Activated naive CD4-positive, alpha-beta T cell treated with anti-CD3 and anti-CD28 coated beads, Interleukin-2, amount 50 U/mL, for 72 hours (primary cell): ENCODE data around the gene TNRC6C. TPM values are rescaled to one million over a fixed set of nuclear protein-coding genes. Genes with fewer than 3 reads are reported as not detected.
A peak's percentile ranks its signal among the peaks of the same experiment; 100 is the strongest.
"Not testable (repeated sequence)": the region's sequence is repeated elsewhere in the genome, so short reads cannot be mapped to it uniquely, and the experiment has no call there.

Experiments
- ATAC-seq, 2 donors: fragments of 150-1000 bp; cut with Tn5 transposase; 2 replicates each; pipeline ENCODE4 v1.10.0; 2021; ENCODE audit warnings: mild to moderate bottlenecking in 2 of 2, moderate library complexity in 2 of 2
- DNase-seq, 2 donors: peaks; one replicate each; pipeline ENCODE4 v3.0.0; 2021 to 2022; ENCODE audit warnings: low spot score in 2 of 2
- H3K27ac Mint-ChIP-seq, 2 donors: one replicate each; pipeline ENCODE4 v1.8.0; 2022; ENCODE audit warnings: mild to moderate bottlenecking in 2 of 2, mixed read lengths in 2 of 2
- H3K36me3 Mint-ChIP-seq, 2 donors: one replicate each; pipeline ENCODE4 v1.8.0; 2022; ENCODE audit warnings: mixed read lengths in 2 of 2
- H3K9me3 Mint-ChIP-seq, 2 donors: one replicate each; pipeline ENCODE4 v1.8.0; 2022; ENCODE audit warnings: mixed read lengths in 2 of 2
- total RNA-seq, 2 donors: library from RNA; stranded (reverse); gene quantifications; one replicate each; pipeline ENCODE4 v1.2.3, GENCODE V29; 2022

The TNRC6C gene
- total RNA-seq, 2 donors from 2014 or later = 13.4 to 28.8 TPM

DNA sequence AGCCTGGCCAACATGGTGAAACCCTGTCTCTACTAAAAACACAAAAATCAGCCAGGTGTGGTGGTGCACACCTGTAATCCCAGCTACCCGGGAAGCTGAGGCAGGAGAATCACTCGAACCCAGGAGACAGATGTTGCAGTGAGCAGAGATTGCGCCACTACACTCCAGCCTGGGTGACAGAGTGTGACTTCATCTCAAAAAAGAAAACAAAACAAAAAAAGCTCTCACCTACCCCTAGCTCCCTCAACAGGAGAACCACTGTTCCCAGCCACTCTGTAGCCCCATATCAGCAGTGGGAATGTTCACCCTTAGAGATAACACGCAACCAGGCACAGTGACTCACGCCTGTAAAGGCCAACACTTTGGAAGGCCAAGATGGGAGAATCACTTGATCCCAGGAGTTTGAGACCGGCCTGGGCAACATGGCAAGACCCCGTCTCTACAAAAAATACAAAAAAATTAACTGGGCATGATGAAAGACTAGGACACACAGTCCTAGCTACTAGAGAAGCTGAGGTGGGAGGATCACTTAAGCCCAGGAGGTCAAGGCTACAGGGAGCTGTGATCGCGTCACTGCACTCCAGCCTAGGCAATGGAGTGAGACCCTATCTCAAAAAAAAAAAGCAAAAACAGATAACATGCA is 177.5 kb downstream of the TNRC6C start:
- no peak for DNase-seq
- no peak for ATAC-seq
- Mint-ChIP-seq H3K9me3 (no peaks in the 10 kb centered on the region), H3K36me3 (peaks cover 37 to 38% of the 10 kb centered on the region in 2 donors), H3K27ac (peak overlapping the region in 1 of 2 donors; percentile 74)

DNA sequence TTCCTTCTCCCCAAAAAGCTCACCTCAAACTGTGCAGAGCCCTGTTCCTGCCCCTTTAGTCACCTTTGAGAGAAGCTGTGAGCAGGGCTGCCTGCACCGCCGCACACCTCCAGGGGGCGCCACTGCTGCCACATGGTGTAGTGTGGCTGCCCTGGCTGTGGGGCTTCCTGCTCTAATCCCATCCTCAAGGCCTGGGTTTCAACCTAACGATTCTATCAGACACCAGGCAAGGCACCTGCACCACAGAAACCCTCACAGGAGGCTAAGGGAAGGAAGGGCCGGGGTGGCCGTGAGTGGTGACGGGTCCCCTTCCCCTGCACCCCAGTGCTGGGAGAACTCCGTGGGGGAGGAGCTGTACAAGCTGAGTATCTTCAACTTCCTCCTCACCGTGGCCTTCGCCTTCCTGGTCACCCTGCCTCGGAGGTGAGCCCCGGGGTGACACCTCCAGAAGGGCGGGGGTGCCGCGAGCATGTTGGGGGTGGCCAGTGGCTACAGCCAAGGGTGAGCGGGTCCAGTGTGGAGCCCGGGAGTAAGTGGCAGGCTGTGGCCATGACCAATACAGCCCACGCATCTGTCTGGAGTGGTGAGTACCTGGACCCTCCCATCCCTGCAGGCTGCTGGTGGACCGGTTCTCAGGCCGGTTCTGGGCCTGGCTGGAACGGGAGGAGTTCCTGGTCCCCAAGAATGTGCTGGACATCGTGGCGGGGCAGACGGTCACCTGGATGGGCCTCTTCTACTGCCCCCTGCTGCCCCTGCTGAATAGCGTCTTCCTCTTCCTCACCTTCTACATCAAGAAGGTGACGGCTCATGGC is 179.1 kb downstream of the TNRC6C start:
- Mint-ChIP-seq H3K27ac (peak overlapping the region; percentile 29 to 76), H3K36me3 (peaks cover 35 to 36% of the 10 kb centered on the region in 2 donors), H3K9me3 (no peaks in the 10 kb centered on the region)
- ATAC-seq (no peak), DNase-seq (peak in 1 of 2 donors; percentile 60)

DNA sequence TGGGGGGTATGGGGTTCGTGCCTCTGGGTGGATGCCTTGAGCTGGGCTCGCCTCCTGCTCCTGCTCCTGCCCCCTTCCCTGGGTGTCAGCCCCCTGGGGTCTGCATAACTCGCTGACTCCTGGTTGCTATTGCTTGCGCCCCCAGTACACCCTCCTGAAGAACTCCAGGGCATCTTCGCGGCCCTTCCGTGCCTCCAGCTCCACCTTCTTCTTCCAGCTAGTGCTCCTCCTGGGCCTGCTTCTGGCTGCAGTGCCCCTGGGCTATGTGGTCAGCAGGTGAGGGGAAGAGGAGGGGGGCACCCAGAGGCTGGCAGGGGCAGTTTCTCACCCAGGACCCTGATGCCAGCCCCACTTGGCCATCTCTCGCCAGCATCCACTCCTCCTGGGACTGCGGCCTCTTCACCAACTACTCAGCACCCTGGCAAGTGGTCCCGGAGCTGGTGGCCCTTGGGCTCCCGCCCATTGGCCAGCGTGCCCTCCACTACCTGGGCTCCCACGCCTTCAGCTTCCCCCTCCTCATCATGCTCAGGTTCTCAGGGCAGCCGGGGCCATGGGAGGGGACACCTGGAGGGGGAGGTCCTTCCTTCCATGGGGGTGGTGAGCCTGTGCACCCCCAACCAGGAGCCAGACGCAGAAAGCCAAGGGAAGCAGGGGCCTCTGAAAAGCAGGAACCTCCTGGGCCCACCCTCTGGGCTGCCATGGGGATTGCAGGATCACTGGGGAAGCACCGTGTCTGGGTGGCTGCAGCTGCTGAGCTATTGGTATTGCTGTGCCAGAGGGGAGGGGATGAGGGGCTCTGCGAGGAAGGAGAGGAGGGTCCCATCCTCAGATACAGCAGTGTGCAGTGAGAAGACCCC is 179.9 kb downstream of the TNRC6C start:
- no peak for ATAC-seq
- H3K36me3 Mint-ChIP-seq = peaks cover 34 to 35% of the 10 kb centered on the region in 2 donors
- H3K27ac Mint-ChIP-seq = peak overlapping the region in 1 of 2 donors; percentile 50
- H3K9me3 Mint-ChIP-seq = no peaks in the 10 kb centered on the region
- DNase-seq = no peak

DNA sequence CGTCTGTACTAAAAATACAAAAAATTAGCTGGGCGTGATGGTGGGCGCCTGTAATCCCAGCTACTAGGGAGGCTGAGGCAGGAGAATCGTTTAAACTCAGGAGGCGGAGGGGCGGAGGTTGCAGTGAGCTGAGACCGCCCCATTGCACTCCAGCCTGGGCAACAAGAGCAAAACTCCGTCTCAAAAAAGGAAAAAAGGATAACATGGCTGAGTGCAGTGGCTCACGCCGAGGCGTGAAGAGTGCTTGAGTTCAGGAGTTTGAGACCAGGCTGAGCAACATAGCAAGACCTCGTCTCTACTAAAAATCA is 181.3 kb downstream of the TNRC6C start:
- ATAC-seq, H3K9me3 Mint-ChIP-seq, DNase-seq: not testable (repeated sequence)
- peak overlapping the region; percentile 39 to 66 for H3K27ac Mint-ChIP-seq
- peaks cover 21 to 25% of the 10 kb centered on the region in 2 donors for H3K36me3 Mint-ChIP-seq

DNA sequence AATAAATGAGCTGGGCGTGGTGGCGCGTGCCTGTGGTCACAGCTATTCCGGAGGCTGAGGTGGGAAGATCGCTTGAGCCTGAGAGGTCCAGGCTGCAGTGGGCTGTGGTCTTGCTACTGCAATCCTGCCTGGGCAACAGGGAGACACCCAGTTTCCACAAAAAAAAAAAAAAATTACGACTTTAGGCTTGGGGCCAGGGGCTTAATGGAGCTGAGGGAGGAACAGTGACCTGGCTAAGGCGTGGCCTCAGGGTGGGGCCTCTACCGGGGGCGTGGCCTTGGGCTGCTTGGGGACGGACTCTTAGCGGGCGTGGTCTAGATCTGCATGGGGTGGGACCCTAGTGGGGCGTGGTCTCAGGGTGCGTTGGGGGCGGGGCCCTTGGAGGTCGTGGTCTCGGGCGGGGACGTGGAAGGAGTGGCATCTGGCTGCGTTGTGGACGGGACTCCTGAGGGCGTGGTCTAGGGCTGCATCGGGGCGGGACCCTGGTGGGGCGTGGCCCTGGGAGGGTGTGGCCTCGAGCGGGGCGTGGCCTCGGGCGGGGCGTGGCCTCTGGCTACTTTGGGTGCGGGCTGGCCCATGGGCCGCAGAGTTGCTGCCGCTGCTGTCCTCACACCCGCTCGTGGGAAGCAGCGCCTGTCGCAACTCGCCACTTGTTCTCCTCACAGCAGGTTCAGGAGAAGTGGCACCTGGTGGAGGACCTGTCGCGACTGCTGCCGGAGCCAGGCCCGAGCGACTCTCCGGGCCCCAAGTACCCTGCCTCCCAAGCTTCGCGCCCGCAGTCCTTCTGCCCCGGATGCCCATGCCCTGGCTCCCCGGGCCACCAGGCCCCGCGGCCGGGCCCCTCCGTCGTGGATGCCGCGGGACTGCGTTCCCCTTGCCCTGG is 181.9 kb downstream of the TNRC6C start:
- Mint-ChIP-seq H3K9me3 (no peaks in the 10 kb centered on the region), H3K27ac (peak overlapping the region; percentile 39 to 66), H3K36me3 (peaks cover 20 to 22% of the 10 kb centered on the region in 2 donors)
- peak; percentile 85 to 99 for DNase-seq
- ATAC-seq = peak; percentile 74 to 92

DNA sequence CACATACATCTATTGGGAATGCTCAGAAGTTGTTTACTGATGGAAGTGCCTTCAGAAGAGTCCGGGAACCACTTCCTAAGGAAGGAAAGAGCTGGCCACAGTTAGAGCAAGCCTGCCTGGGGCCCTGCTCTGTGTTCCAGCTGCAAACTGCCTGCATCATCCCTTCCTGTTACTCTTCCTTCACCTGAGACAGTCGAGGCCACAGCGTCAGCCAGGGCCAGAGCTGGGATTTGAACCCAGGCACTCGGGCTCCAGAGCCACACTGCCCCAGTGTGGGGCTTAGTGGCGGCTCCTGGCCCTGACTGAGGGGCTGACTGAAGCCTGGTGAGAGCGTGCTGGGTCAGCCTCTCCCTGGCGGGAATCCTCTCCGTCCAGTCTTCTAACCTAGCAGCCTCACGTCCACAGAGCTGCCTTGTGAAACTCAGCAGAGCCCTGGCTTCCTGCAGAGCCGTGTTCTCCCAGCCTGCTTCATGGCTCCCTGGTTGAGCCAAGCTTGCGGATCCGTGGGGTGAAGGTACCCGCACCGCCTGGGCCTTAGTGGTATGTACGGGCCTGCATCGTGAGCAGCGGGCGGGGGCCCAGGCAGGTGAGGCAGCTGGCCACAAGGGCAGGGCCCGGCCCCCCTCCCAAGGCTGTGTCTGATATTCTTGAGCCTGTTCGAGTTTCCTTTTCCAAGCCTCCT is 183.1 kb downstream of the TNRC6C start:
- DNase-seq (no peak), ATAC-seq (no peak)
- Mint-ChIP-seq H3K9me3 (no peaks in the 10 kb centered on the region), H3K27ac (peak overlapping the region in 1 of 2 donors; percentile 66), H3K36me3 (peaks cover 10 to 11% of the 10 kb centered on the region in 2 donors)

DNA sequence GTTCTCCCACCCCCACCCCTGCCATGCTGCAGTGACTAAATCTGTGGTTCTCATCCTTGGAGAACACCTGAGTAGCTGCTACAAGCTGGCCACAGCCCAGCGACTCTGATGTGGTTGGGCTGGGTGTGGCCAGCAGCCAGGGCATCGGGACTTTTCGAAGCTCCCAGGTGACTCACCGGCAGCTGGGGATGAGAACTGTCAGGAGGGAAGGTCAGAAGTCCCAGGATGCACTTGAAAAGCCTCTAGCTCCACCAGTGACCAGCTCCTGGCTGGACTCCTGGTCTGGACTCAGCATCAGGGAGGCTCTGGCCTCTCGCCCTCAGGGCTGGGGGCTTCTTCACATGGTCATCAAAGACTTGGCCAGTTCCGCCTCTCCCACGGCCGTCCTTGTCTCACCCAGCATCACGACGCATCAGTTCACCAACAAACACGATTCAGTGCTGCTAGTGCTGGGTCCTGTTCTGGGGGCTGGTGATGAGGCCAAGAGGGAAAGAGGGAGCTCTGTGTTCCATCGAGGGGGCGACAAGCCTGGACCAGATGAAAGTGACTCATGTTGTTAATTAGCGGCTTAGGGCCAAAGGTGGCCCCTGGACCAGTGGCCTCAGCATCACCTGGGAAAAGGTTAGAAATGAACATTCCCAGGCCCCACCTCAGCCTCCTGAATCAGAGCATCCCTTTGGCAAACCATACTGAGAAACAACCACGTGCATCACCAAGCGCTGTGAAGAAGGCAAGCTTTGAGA is 183.8 kb downstream of the TNRC6C start:
- peak overlapping the region in 1 of 2 donors; percentile 66 for H3K27ac Mint-ChIP-seq
- DNase-seq = peak in 1 of 2 donors; percentile 75

DNA sequence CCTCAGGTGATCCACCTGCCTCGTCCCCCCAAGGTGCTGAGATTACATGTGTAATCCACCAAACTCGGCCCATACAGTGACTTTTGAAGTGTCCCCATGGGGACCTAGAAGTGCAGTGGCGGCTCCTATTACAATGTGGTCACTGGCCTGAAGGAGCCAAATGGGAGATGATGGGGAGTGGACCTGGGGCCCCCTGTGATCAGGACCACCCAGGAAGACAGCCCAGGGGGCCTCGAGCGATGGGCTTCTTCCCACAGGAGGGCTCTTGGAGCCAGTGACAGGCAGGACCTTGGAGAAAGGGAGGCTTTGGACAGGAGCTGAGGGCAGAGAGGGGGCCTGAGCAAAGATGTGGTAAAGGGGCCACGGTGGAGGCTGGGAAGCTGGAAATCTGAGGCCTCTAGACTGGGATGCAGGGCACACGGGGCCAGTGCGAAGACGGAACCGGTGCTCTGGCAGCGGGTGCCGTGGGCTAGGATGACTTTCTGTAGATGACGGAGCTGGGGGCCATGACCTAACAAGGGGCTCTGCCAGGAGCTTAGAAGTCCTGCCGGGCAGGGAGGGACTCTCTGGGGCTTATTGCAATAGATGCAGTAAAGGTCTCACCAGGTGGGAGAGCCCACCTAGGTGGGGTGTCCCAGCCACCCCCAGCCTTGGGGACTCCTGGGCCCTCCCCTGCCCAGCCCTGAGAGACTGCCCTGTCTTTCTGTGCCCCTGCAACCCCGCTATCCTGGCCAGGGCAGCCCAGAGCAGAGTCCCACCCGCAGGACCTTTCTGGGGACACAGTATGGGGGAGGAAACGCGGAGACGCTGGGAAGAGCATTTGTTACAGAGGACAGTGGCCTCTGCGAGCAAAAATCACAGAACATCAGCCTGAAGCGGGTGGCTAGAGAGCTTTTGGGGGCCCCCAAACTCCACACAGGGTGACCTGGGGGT is 185.0 kb downstream of the TNRC6C start:
- no peaks in the 10 kb centered on the region for H3K9me3 Mint-ChIP-seq
- DNase-seq (no peak), ATAC-seq (no peak)
- H3K36me3 Mint-ChIP-seq = peaks cover 0 to 6% of the 10 kb centered on the region in 2 donors
- H3K27ac Mint-ChIP-seq = peak overlapping the region; percentile 76 to 77

More for the DNA sequence above, 183.8 kb downstream of the TNRC6C start:
- ATAC-seq = peak in 1 of 2 donors; percentile 67
- H3K9me3 Mint-ChIP-seq = no peaks in the 10 kb centered on the region
- H3K36me3 Mint-ChIP-seq = peaks cover 3 to 10% of the 10 kb centered on the region in 2 donors

DNA sequence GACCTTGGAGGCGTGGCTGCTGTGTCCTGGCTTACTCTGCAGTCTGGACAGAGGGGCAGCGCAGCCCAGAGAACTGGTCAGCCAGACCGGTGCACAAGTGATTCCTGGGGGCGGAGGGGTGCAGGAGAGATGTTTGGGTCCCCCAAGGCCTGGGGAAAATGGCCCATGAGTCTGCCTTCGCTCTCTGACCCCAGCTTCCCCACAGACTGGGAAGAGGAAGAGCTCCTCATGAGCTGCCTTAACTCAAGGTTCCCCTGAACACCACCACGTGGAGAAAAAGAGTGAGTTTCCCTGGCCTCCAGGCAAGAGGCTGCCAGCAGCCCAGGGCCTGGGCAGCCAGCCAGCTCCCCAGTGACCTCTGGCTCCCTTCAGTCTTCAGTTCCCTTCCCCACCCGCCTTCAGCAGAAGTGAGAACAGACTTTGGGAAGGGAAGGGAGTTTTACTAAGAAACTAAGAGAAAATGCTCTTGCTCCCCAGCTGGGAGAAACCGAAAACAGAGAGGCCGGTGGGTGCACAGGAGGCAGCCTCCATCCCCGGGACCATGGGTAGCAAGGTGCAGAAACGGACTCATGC is 185.7 kb downstream of the TNRC6C start:
- no peak for ATAC-seq
- Mint-ChIP-seq H3K36me3 (peaks cover 0 to 6% of the 10 kb centered on the region in 2 donors), H3K27ac (peak overlapping the region; percentile 76 to 77), H3K9me3 (no peaks in the 10 kb centered on the region)
- no peak for DNase-seq

DNA sequence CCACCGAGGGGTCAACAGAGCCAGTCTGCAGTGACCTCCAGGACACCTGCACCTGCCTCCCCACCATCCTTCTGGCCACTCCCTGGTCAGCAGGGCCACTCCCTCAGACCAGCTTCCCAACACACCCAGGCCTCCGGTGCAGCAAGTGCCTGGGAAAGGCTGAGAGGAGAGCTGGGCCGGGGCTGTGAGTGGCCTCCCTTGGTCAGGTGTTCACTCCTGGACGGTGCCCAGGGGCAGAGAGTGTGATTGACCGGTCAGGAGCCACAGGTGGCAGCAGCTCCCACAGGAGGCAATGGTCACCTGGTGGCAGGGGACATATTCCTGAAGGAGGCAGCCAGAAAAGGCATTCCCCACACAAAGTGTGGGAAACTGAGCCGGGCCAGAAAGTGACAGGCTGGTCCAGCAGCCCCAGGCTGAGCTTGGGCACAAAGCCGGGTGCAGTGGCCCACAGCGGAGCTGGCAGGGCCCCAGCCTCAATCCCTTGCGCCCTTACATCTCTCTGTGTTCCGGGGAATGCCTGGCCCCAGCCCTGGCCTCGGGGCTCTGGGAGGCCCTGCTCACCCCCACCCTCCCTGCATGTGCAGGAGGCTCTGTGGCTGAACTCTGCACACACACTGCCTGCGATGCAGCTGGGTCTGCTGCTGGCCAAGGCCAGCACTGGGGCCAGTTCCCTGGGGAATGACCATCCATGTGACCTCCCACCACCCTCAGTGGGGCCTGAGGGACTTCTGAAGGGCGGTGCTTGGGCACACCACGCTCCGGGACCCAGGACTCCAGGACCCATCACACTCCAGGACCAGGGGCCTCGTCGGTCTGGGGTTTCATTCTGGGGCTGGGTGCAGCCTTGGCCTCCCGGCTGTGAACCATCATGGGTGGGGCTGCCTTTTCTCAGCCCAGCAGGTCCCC is 186.5 kb downstream of the TNRC6C start:
- ATAC-seq (no peak), DNase-seq (no peak)
- no peaks in the 10 kb centered on the region for H3K9me3 Mint-ChIP-seq
- peak overlapping the region in 1 of 2 donors; percentile 76 for H3K27ac Mint-ChIP-seq
- H3K36me3 Mint-ChIP-seq = peaks cover 0 to 4% of the 10 kb centered on the region in 2 donors

DNA sequence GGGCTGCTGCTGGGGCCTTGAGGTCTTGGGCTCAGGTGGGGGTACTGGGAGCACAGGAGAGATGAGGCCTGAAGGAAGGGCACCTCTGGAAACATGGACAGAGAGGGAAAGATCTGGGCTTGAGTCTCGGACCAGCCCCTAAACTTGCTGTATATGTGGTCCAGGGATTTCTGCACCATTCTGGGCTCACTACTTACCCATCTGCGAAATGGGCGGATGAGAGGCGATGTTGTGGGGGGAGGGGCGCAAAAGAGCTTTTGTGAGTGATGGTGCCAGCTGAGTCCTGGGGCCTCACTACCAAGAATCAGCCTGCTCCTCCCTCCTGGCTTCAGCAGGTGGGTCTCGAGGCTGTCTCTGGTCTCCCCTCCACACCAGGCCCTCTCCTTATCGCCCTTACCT is 188.0 kb downstream of the TNRC6C start:
- no peaks in the 10 kb centered on the region for H3K36me3 Mint-ChIP-seq
- H3K27ac Mint-ChIP-seq = peak overlapping the region in 1 of 2 donors; percentile 60
- H3K9me3 Mint-ChIP-seq = no peaks in the 10 kb centered on the region
- DNase-seq (no peak), ATAC-seq (no peak)

DNA sequence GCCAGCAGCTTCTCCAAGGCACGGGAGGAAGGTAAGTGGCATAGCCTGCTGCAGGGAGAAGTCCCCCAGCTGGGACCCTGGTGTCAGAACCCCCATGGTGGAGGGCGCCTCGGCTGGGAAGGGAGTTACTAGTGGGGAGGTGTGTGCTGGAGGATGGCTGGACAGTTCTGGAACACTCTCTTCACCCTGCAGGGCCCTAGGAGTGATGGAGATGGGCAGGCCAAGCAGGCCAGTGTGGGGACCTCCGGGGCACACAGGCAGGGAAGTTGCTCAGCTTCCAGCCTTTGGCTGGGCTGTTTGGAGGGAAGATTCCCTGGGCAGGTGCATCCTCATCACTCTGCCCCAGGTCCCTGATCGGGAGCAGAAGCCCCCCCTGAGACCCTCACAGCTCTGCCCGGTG is 188.4 kb downstream of the TNRC6C start:
- Mint-ChIP-seq H3K27ac (peak overlapping the region; percentile 60 to 65), H3K36me3 (no peaks in the 10 kb centered on the region), H3K9me3 (no peaks in the 10 kb centered on the region)
- DNase-seq (no peak), ATAC-seq (no peak)
